Measurements from ENCODE around the gene AHDC1.

Gene AHDC1

DNA sequence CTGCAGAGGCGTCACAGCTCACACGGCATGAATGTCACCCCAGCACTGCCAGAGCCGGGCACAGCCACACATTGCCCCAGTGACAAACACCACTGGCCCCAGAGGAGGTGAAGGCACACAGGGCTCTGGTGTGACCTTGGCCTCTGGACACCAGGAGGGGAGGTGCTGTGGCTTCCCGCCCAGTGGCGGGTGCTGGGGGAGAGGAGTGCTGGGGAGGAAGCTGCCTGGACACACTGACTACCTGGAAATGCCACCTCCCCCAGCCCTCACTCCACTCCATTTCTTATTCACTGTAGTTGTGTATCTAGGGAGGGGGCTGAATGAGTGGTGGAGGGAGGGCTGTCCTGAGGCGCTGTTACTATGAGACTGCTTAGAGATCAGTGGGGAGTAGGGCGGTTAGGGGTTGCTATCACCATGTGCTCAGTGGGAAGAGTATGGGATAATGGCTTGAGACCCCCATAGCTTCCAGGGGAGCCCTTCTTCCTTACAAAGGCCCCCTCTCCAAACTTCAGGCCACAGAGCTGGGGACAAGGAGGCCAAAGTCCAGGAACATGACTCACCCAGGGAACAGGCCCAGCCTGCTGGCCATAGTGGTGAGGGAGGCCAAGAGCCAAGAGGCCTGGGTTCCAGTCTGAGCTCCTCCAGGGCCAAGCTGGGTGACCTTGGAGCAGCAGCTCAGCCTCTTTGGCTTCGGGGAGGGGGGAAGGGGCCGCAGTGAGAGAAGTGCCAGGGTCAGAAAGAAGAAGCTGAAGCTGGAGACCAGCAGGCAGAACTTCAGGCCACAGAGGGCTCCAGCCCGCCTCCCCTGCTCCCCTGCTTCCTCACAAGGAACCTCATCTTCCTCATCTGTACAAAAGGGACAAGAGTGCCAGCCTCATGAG is 40.1 kb downstream of the AHDC1 start:
- no peak overlapping the region for H3K27ac ChIP-seq
- peaks cover 15 to 17% of the 10 kb centered on the region in 2 experiments for H3K4me1 ChIP-seq (ENCODE audit: control insufficient read depth in 1 of 2, insufficient read depth in 1 of 2, low read depth in 1 of 2, low read length in 1 of 2)
- H3K4me3 ChIP-seq (ENCODE audit: low read depth in 1 of 2, low read length in 1 of 2) = no peak overlapping the region

DNA sequence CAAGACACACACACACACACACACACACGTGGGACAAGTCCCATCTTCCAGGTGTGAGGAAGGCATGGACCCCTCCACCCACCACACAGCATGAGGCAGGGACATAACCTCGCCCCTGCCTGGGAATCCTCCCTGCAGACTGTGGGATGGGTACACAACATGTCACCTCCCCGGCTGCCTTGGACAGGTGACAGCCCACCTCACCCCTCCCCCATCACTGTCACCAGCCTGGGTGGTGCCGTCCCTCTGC is 40.7 kb downstream of the AHDC1 start:
- Histone ChIP-seq H3K9me3 (no peaks in the 10 kb centered on the region), H3K4me1 (ENCODE audit: control insufficient read depth in 1 of 2, insufficient read depth in 1 of 2, low read depth in 1 of 2, low read length in 1 of 2) (peaks cover 11 to 13% of the 10 kb centered on the region in 2 experiments), H3K36me3 (no peaks in the 10 kb centered on the region), H3K27me3 (peaks cover 7% of the 10 kb centered on the region), H3K27ac (no peak overlapping the region), H3K4me3 (ENCODE audit: low read depth in 1 of 2, low read length in 1 of 2) (no peak overlapping the region)
- TF ChIP-seq, protein P1, sequence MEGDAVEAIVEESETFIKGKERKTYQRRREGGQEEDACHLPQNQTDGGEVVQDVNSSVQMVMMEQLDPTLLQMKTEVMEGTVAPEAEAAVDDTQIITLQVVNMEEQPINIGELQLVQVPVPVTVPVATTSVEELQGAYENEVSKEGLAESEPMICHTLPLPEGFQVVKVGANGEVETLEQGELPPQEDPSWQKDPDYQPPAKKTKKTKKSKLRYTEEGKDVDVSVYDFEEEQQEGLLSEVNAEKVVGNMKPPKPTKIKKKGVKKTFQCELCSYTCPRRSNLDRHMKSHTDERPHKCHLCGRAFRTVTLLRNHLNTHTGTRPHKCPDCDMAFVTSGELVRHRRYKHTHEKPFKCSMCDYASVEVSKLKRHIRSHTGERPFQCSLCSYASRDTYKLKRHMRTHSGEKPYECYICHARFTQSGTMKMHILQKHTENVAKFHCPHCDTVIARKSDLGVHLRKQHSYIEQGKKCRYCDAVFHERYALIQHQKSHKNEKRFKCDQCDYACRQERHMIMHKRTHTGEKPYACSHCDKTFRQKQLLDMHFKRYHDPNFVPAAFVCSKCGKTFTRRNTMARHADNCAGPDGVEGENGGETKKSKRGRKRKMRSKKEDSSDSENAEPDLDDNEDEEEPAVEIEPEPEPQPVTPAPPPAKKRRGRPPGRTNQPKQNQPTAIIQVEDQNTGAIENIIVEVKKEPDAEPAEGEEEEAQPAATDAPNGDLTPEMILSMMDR (IDR thresholded peaks at IDR 0.05) = no peak

More for the DNA sequence above, 40.1 kb downstream of the AHDC1 start:
- H3K9me3 ChIP-seq = no peaks in the 10 kb centered on the region
- H3K27me3 ChIP-seq = peaks cover 12% of the 10 kb centered on the region
- TF ChIP-seq, protein P1 (IDR thresholded peaks at IDR 0.05) = no peak
- no peaks in the 10 kb centered on the region for H3K36me3 ChIP-seq

DNA sequence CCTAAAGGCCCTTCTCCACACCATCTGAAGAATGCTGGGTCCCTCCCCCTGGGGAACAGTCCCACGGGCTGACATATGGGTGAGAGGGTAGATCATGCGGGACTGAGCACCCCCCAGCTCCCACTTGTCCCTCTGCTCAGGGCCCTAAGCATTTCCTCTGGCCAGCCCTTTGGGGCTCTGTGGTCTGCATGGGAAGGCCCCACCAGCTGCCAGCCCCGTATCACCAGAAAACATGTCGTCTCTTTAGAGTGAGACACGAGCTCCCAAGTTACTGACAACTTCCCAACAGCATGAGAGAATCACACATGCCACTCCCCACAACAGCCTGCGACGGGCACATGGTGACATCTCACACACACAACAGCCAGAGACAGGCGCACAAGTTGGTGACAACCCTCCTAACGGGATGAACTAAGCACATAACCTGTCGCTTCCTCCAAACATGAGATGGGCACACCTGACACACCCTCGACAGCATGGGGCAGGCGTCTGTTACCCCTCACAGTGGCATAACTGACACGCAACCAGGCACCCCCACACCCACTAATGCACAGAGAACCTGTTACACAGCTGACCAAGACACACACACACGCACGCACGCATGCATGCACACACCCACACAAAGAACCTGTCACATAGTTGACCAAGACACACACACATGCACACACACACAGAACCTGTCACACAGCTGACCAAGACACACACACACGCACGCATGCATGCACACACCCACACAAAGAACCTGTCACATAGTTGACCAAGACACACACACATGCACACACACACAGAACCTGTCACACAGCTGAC is 41.2 kb downstream of the AHDC1 start:
- TF ChIP-seq, protein P1 (IDR thresholded peaks at IDR 0.05) = no peak
- no peak overlapping the region for H3K27ac ChIP-seq
- H3K9me3 ChIP-seq = no peaks in the 10 kb centered on the region
- H3K4me3 ChIP-seq (ENCODE audit: low read depth in 1 of 2, low read length in 1 of 2) = no peak overlapping the region
- H3K27me3 ChIP-seq = peaks cover 1% of the 10 kb centered on the region
- no peaks in the 10 kb centered on the region for H3K36me3 ChIP-seq
- H3K4me1 ChIP-seq (ENCODE audit: control insufficient read depth in 1 of 2, insufficient read depth in 1 of 2, low read depth in 1 of 2, low read length in 1 of 2) = peaks cover 10 to 13% of the 10 kb centered on the region in 2 experiments

DNA sequence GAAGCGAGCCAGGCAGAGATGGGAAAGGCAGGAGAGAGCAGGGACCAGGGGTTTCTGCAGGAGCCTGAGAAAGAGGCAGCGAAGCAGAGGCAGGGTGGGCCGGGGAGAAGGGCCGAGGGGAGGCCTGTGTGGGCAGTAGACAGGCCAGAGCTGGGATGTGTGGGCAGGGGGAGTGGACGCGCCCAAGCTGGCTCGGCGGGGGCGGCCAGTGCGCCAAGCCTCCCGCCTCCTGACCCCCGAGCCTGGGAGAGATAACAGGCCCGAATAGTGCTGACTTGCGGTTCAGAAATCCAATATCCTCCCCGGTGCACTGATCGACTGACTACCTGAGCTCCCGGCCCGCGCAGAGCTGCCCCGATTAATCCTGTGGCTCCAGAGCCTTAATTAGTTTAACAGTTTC is 41.9 kb downstream of the AHDC1 start:
- Histone ChIP-seq H3K9me3 (no peaks in the 10 kb centered on the region), H3K4me1 (ENCODE audit: control insufficient read depth in 1 of 2, insufficient read depth in 1 of 2, low read depth in 1 of 2, low read length in 1 of 2) (peaks cover 11 to 16% of the 10 kb centered on the region in 2 experiments), H3K27me3 (no peaks in the 10 kb centered on the region), H3K4me3 (ENCODE audit: low read depth in 1 of 2, low read length in 1 of 2) (no peak overlapping the region), H3K36me3 (no peaks in the 10 kb centered on the region), H3K27ac (no peak overlapping the region)
- TF ChIP-seq, protein P1 (IDR thresholded peaks at IDR 0.05) = no peak

DNA sequence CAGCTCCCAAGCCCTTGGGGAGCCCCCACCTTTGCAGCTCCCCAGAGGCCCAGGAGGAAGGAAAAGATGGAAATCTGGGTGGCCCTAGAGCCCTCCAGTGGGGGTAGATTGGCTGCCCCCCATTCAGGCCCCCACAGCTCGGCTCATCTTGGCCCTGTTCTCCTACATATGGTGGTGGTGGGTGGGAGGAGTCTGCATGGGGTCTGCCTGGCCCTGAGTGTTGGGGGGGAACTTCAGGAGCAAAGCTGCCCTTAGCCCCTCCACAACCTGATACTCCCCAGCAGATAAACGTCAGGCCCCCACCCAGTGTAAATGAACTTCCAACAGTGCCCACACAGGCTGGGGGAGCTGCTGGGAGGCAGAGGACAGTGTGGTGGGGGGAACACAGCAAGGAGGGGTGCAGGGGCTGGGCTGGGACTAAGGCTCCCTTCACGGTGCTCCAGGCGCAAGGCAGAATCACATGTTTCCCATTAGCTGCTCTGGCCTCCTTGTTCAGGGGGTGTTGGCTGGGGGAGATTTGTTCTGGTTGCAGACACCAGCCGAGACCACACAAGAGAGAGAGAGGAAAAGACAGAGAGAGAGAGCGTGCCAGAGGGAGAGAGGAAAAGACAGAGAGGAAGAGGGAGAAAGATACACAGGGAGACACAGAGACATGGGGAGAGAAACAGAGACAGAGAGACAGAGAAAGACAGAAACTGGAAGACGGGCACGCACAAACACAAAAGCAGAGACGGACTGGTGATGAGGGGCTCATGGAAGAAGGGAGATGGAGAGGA is 42.6 kb downstream of the AHDC1 start:
- TF ChIP-seq, protein P1 (IDR thresholded peaks at IDR 0.05) = no peak
- no peak overlapping the region for H3K4me3 ChIP-seq (ENCODE audit: low read depth in 1 of 2, low read length in 1 of 2)
- H3K4me1 ChIP-seq (ENCODE audit: control insufficient read depth in 1 of 2, insufficient read depth in 1 of 2, low read depth in 1 of 2, low read length in 1 of 2) = peaks cover 18 to 20% of the 10 kb centered on the region in 2 experiments
- no peaks in the 10 kb centered on the region for H3K9me3 ChIP-seq
- H3K27ac ChIP-seq = no peak overlapping the region
- no peaks in the 10 kb centered on the region for H3K36me3 ChIP-seq
- no peaks in the 10 kb centered on the region for H3K27me3 ChIP-seq
